Caco-2 (cell line): ENCODE results near the gene MYBBP1A. TPM values are rescaled to one million over a fixed set of nuclear protein-coding genes. Genes with fewer than 3 reads are reported as not detected.
A peak's percentile ranks its signal among the peaks of the same experiment; 100 is the strongest.

Experiments used
- BruUV-seq: library from RNA; stranded (reverse); fragments of 400-500 nt; replicated peaks from 2 replicates; lab custom pipeline; 2021; lab: Mats Ljungman, UMichigan
- CTCF ChIA-PET: fragments of 300-600 bp; sonication (Branson Sonifier 250); formaldehyde crosslinking; loops from one replicate; lab custom pipeline; 2022; ENCODE audit warnings: antibody characterized with exemption; lab: Charles Lee
- POLR2A ChIA-PET: fragments of 300-600 bp; sonication (Branson Sonifier 250); formaldehyde crosslinking; loops from one replicate; lab custom pipeline; 2022; ENCODE audit warnings: antibody characterized with exemption; lab: Charles Lee
- DNase-seq, 2 experiments: peaks; one replicate each; pipeline versions ENCODE4 v3.0.0 to v3.0.0-alpha.2; 2020 to 2022
- H3K27me3 ChIP-seq: replicated peaks from 2 replicates; pipeline ENCODE4 v1.6.0; 2011; ENCODE audit warnings: low read length; ENCODE audit not compliant: control insufficient read depth, insufficient read depth
- H3K36me3 ChIP-seq: 2 replicates; pipeline ENCODE4 v1.5.1; 2011; ENCODE audit warnings: low read length; ENCODE audit not compliant: control insufficient read depth, insufficient read depth
- H3K4me1 ChIP-seq: fragments of 250-450 bp; sonication (Bioruptor Pico); 2 replicates; pipeline ENCODE4 v1.5.1; 2020; ENCODE audit warnings: mild to moderate bottlenecking
- H3K4me3 ChIP-seq: 2 replicates; pipeline ENCODE4 v1.5.1; 2011; ENCODE audit warnings: low read depth, mild to moderate bottlenecking, control low read depth, low read length
- H3K9me3 ChIP-seq: fragments of 250-450 bp; sonication (Bioruptor Pico); 2 replicates; pipeline ENCODE4 v1.5.1; 2020; ENCODE audit warnings: mild to moderate bottlenecking, moderate library complexity
- H3K27ac Mint-ChIP-seq: one replicate; pipeline ENCODE4 v1.8.0; 2022; ENCODE audit warnings: mixed read lengths; ENCODE audit not compliant: unreplicated experiment
- H3K27me3 Mint-ChIP-seq: one replicate; pipeline ENCODE4 v1.8.0; 2022; ENCODE audit warnings: mixed read lengths; ENCODE audit not compliant: insufficient read depth, unreplicated experiment
- H3K36me3 Mint-ChIP-seq: one replicate; pipeline ENCODE4 v1.8.0; 2022; ENCODE audit warnings: mild to moderate bottlenecking, mixed read lengths; ENCODE audit not compliant: insufficient read depth, unreplicated experiment
- H3K4me1 Mint-ChIP-seq: one replicate; pipeline ENCODE4 v1.8.0; 2022; ENCODE audit warnings: low read depth, mixed read lengths; ENCODE audit not compliant: unreplicated experiment
- H3K4me3 Mint-ChIP-seq: one replicate; pipeline ENCODE4 v1.8.0; 2022; ENCODE audit warnings: mild to moderate bottlenecking, moderate library complexity, mixed read lengths; ENCODE audit not compliant: unreplicated experiment
- H3K9me3 Mint-ChIP-seq: one replicate; pipeline ENCODE4 v1.8.0; 2022; ENCODE audit warnings: mixed read lengths; ENCODE audit not compliant: unreplicated experiment
- CTCF ChIP-seq, 2 experiments: fragments of 200-600 bp in 1 of 2; IDR thresholded peaks; 1 replicate in 1 of 2; 2 replicates in 1 of 2; pipeline versions ENCODE4 v1.5.1 to v1.8.0; 2011 to 2022; ENCODE audit warnings: antibody characterized with exemption in 1 of 2, control low read depth in 1 of 2, inconsistent platforms in 1 of 2, low read depth in 1 of 2, low read length in 1 of 2, mild to moderate bottlenecking in 1 of 2, moderate library complexity in 1 of 2; ENCODE audit not compliant: insufficient read depth in 1 of 2, severe bottlenecking in 1 of 2, unreplicated experiment in 1 of 2
- intact Hi-C: fragments of 100-400 bp; cut with micrococcal nuclease; formaldehyde crosslinking; loops from one replicate; pipeline ENCODE4 v1.10.0; 2022; ENCODE audit not compliant: unreplicated experiment
- total RNA-seq: library from RNA; stranded (reverse); gene quantifications from 2 replicates; pipeline ENCODE4 v1.2.3, GENCODE V29; 2022

MYBBP1A gene
- total RNA-seq, 1 experiment from 2014 or later: 44.5 TPM

- intact Hi-C loops: loop anchor here (10.0 kb wide), 1 partner anchor 134 kb away; no protein-coding TSS in a partner anchor
- no peak overlapping the region for H3K4me3 ChIP-seq
- peaks cover 4% of the 10 kb centered on the region for H3K4me1 Mint-ChIP-seq
These were observed 5.7 kb upstream of the MYBBP1A start for GRCh38 chr17:4560837-4561256.

GRCh38 chr17:4560421-4560820, 5.2 kb upstream of the MYBBP1A start, which contains the start of gene GGT6:
Gene GGT6 (minus strand): TSS chr17:4560577. CDS start chr17:4560521, 56 bp downstream.
- POLR2A ChIA-PET: no interaction called here
- no peaks in the 10 kb centered on the region for H3K9me3 Mint-ChIP-seq
- intact Hi-C loops: loop anchor here (10.0 kb wide), 1 partner anchor 134 kb away; no protein-coding TSS in a partner anchor
- no peak for TF ChIP-seq CTCF (IDR thresholded peaks at IDR 0.05; ENCODE audit: insufficient read depth in 1 of 2, low read depth in 1 of 2, low read length in 1 of 2, severe bottlenecking in 1 of 2, unreplicated experiment in 1 of 2)
- Histone ChIP-seq H3K27me3 (no peaks in the 10 kb centered on the region), H3K4me1 (no peaks in the 10 kb centered on the region), H3K36me3 (no peaks in the 10 kb centered on the region), H3K4me3 (no peak within 1 kb of the TSS), H3K9me3 (no peaks in the 10 kb centered on the region)
- H3K27me3 Mint-ChIP-seq: no peaks in the 10 kb centered on the region
- peaks cover 7% of the 10 kb centered on the region for H3K4me1 Mint-ChIP-seq
- peaks cover 13% of the 10 kb centered on the region for H3K36me3 Mint-ChIP-seq
- no peak for DNase-seq
- no TSS peak for BruUV-seq
- CTCF ChIA-PET: no interaction called here
- H3K27ac Mint-ChIP-seq: no peak within 1 kb of the TSS
- no peak within 1 kb of the TSS for H3K4me3 Mint-ChIP-seq

More at GRCh38 chr17:4560837-4561256, 5.7 kb upstream of the MYBBP1A start:
- no peak overlapping the region for H3K4me3 Mint-ChIP-seq
- CTCF ChIA-PET: no interaction called here
- peak in 1 of 2 experiments; percentile 4 for TF ChIP-seq CTCF (IDR thresholded peaks at IDR 0.05; ENCODE audit: insufficient read depth in 1 of 2, low read depth in 1 of 2, low read length in 1 of 2, severe bottlenecking in 1 of 2, unreplicated experiment in 1 of 2)
- no peaks in the 10 kb centered on the region for H3K9me3 ChIP-seq
- no peaks in the 10 kb centered on the region for H3K4me1 ChIP-seq
- POLR2A ChIA-PET: no interaction called here
- no TSS peak for BruUV-seq
- H3K27me3 Mint-ChIP-seq: no peaks in the 10 kb centered on the region
- H3K36me3 ChIP-seq: no peaks in the 10 kb centered on the region
- DNase-seq: no peak
- no peaks in the 10 kb centered on the region for H3K9me3 Mint-ChIP-seq
- no peak overlapping the region for H3K27ac Mint-ChIP-seq
- H3K27me3 ChIP-seq: no peaks in the 10 kb centered on the region
- H3K36me3 Mint-ChIP-seq: peaks cover 10% of the 10 kb centered on the region

GRCh38 chr17:4559966-4560365, 4.8 kb upstream of the MYBBP1A start:
- Mint-ChIP-seq H3K4me3 (no peak overlapping the region), H3K27me3 (no peaks in the 10 kb centered on the region), H3K4me1 (peaks cover 7% of the 10 kb centered on the region), H3K36me3 (peaks cover 15% of the 10 kb centered on the region), H3K27ac (no peak overlapping the region), H3K9me3 (no peaks in the 10 kb centered on the region)
- no peaks in the 10 kb centered on the region for H3K4me1 ChIP-seq
- no TSS peak for BruUV-seq
- TF ChIP-seq CTCF (IDR thresholded peaks at IDR 0.05; ENCODE audit: insufficient read depth in 1 of 2, low read depth in 1 of 2, low read length in 1 of 2, severe bottlenecking in 1 of 2, unreplicated experiment in 1 of 2): no peak
- CTCF ChIA-PET: no interaction called here
- H3K36me3 ChIP-seq: no peaks in the 10 kb centered on the region
- intact Hi-C loops: loop anchor here (10.0 kb wide), 1 partner anchor 135 kb away; no protein-coding TSS in a partner anchor
- H3K27me3 ChIP-seq: no peaks in the 10 kb centered on the region
- POLR2A ChIA-PET: no interaction called here
- DNase-seq: no peak
- H3K9me3 ChIP-seq: no peaks in the 10 kb centered on the region
- no peak overlapping the region for H3K4me3 ChIP-seq
